Measurements from ENCODE around the gene GRIK4.

GRIK4 gene

DNA sequence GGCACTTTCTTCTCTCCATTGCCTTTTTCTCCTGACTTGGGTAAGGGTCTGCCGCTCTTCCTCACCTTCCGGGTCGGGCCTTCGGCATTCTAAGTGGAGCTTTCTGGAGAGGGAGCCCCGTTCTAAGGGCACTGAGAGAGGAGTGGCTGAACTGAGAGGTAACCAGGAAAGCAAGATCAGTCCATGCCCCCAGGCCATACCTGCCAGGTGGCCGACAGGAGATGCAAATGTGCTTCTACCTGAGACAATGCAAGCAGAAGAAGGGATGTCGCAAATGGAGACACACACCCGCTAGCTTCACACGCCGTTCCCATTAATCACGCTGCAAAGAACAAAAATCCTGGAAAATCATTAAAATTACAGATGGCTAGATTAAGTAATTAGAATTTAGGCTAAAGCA, 356.0 kb downstream of the GRIK4 start:
- no peaks in the 10 kb centered on the region for H3K9me3 ChIP-seq (ENCODE audit: control insufficient read depth, insufficient read depth, low read length)
- no peaks in the 10 kb centered on the region for H3K4me1 ChIP-seq (ENCODE audit: control insufficient read depth, low read length)
- H3K79me2 ChIP-seq (ENCODE audit: control insufficient read depth, low read length): no peaks in the 10 kb centered on the region
- TF ChIP-seq, protein P1, sequence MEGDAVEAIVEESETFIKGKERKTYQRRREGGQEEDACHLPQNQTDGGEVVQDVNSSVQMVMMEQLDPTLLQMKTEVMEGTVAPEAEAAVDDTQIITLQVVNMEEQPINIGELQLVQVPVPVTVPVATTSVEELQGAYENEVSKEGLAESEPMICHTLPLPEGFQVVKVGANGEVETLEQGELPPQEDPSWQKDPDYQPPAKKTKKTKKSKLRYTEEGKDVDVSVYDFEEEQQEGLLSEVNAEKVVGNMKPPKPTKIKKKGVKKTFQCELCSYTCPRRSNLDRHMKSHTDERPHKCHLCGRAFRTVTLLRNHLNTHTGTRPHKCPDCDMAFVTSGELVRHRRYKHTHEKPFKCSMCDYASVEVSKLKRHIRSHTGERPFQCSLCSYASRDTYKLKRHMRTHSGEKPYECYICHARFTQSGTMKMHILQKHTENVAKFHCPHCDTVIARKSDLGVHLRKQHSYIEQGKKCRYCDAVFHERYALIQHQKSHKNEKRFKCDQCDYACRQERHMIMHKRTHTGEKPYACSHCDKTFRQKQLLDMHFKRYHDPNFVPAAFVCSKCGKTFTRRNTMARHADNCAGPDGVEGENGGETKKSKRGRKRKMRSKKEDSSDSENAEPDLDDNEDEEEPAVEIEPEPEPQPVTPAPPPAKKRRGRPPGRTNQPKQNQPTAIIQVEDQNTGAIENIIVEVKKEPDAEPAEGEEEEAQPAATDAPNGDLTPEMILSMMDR (IDR thresholded peaks at IDR 0.05; ENCODE audit: low read depth, low read length, poor library complexity, severe bottlenecking): no peak
- no peak for TF ChIP-seq EZH2phosphoT487 (IDR thresholded peaks at IDR 0.05; ENCODE audit: borderline replicate concordance, low read length)
- no peaks in the 10 kb centered on the region for H4K20me1 ChIP-seq (ENCODE audit: control insufficient read depth, insufficient read depth, low read depth, low read length)
- no peaks in the 10 kb centered on the region for H3K36me3 ChIP-seq (ENCODE audit: control insufficient read depth, low read length)
- H3K4me3 ChIP-seq (ENCODE audit: low read length): no peak overlapping the region
- H3K27me3 ChIP-seq (ENCODE audit: control insufficient read depth, low read length): no peaks in the 10 kb centered on the region
- no peaks in the 10 kb centered on the region for H3K9me2 ChIP-seq (replicated peaks; ENCODE audit: control insufficient read depth, low read length)
- H3K27ac ChIP-seq (ENCODE audit: low read depth, low read length): no peak overlapping the region
- no peaks in the 10 kb centered on the region for H3F3A ChIP-seq (ENCODE audit: control insufficient read depth, insufficient read depth)
- no peak overlapping the region for H3K4me2 ChIP-seq (ENCODE audit: low read length)

DNA sequence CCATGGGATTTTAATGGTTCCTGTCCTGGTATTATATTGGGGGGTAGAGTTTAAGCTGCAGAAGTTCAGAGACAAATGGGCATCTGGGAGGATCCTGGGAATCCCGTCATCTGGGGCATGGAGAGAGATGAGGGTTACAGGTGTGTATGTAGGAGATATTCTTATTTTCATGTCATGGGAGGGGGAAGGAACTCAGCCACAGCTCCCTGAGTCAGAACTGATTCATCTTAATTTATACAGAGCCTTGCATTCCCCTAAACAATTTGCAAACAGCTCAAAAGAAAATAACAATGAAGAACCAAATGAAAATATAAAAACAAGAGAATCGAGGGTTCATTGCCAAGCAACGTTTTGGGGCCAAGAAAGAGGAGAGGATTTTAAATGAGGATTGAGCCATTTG, 356.4 kb downstream of the GRIK4 start:
- Histone ChIP-seq H3K27ac (ENCODE audit: low read depth, low read length) (no peak overlapping the region), H3K4me1 (ENCODE audit: control insufficient read depth, low read length) (no peaks in the 10 kb centered on the region), H4K20me1 (ENCODE audit: control insufficient read depth, insufficient read depth, low read depth, low read length) (no peaks in the 10 kb centered on the region), H3F3A (ENCODE audit: control insufficient read depth, insufficient read depth) (no peaks in the 10 kb centered on the region), H3K79me2 (ENCODE audit: control insufficient read depth, low read length) (no peaks in the 10 kb centered on the region), H3K9me3 (ENCODE audit: control insufficient read depth, insufficient read depth, low read length) (no peaks in the 10 kb centered on the region), H3K36me3 (ENCODE audit: control insufficient read depth, low read length) (no peaks in the 10 kb centered on the region), H3K4me3 (ENCODE audit: low read length) (no peak overlapping the region), H3K27me3 (ENCODE audit: control insufficient read depth, low read length) (no peaks in the 10 kb centered on the region), H3K9me2 (replicated peaks; ENCODE audit: control insufficient read depth, low read length) (no peaks in the 10 kb centered on the region), H3K4me2 (ENCODE audit: low read length) (no peak overlapping the region)
- no peak for TF ChIP-seq EZH2phosphoT487 (IDR thresholded peaks at IDR 0.05; ENCODE audit: borderline replicate concordance, low read length)
- TF ChIP-seq, protein P1 (IDR thresholded peaks at IDR 0.05; ENCODE audit: low read depth, low read length, poor library complexity, severe bottlenecking): no peak

DNA sequence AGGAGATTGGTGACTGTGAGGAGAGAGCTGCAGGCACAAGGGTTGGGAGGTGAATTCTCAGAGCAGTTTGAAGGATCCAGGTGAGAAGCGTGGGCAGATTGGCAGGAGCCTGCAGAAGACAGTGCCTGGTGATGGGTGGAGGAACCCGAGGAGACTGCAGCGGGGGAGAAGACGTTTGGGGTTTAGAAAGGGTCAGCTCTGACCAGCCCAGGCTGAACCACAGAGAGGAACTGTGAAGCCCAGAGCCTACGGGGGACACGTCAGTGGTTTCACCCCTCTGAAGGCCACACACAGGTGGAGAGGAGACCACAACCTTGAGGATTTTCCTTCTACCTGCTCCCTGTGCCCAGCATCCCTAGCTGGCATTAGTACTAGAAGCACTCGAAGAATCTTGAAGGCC, 357.5 kb downstream of the GRIK4 start:
- Histone ChIP-seq H3K4me2 (ENCODE audit: low read length) (no peak overlapping the region), H3K27me3 (ENCODE audit: control insufficient read depth, low read length) (no peaks in the 10 kb centered on the region), H3K9me2 (replicated peaks; ENCODE audit: control insufficient read depth, low read length) (no peaks in the 10 kb centered on the region), H3K4me3 (ENCODE audit: low read length) (no peak overlapping the region), H4K20me1 (ENCODE audit: control insufficient read depth, insufficient read depth, low read depth, low read length) (no peaks in the 10 kb centered on the region), H3K79me2 (ENCODE audit: control insufficient read depth, low read length) (no peaks in the 10 kb centered on the region), H3F3A (ENCODE audit: control insufficient read depth, insufficient read depth) (no peaks in the 10 kb centered on the region), H3K27ac (ENCODE audit: low read depth, low read length) (no peak overlapping the region), H3K36me3 (ENCODE audit: control insufficient read depth, low read length) (no peaks in the 10 kb centered on the region), H3K4me1 (ENCODE audit: control insufficient read depth, low read length) (no peaks in the 10 kb centered on the region), H3K9me3 (ENCODE audit: control insufficient read depth, insufficient read depth, low read length) (no peaks in the 10 kb centered on the region)
- TF ChIP-seq, protein P1 (IDR thresholded peaks at IDR 0.05; ENCODE audit: low read depth, low read length, poor library complexity, severe bottlenecking): no peak
- no peak for TF ChIP-seq EZH2phosphoT487 (IDR thresholded peaks at IDR 0.05; ENCODE audit: borderline replicate concordance, low read length)

All from DOHH2 (cell line).